Activated CD4-positive, CD25-positive, alpha-beta regulatory T cell (primary cell): ENCODE results near the gene TVP23C.

Experiments
- DNase-seq, 4 experiments: peaks; one replicate each; lab custom pipeline; 2025; lab: John Stamatoyannopoulos, UW

The TVP23C gene

GRCh38 chr17:15496735-15497670 is 66.3 kb downstream of the TVP23C start:
- DNase-seq: no peak

GRCh38 chr17:15494821-15495220 is 68.5 kb downstream of the TVP23C start:
- DNase-seq: no peak

GRCh38 chr17:15493693-15494035 is 69.6 kb downstream of the TVP23C start:
- no peak for DNase-seq

GRCh38 chr17:15492791-15493692 is 70.2 kb downstream of the TVP23C start:
- DNase-seq: no peak

- no peak for DNase-seq
These were observed 71.1 kb downstream of the TVP23C start for GRCh38 chr17:15492186-15492585.

GRCh38 chr17:15490634-15491261 is 72.5 kb downstream of the TVP23C start:
- no peak for DNase-seq

GRCh38 chr17:15488557-15488956 is 74.7 kb downstream of the TVP23C start:
- no peak for DNase-seq

GRCh38 chr17:15485045-15485444 is 78.2 kb downstream of the TVP23C start:
- no peak for DNase-seq

GRCh38 chr17:15483431-15483830 is 79.9 kb downstream of the TVP23C start:
- DNase-seq: no peak

GRCh38 chr17:15482476-15482875 is 80.8 kb downstream of the TVP23C start:
- DNase-seq: no peak

- DNase-seq: no peak
These were observed 81.8 kb downstream of the TVP23C start for GRCh38 chr17:15481481-15481880.

GRCh38 chr17:15480204-15480603 is 83.1 kb downstream of the TVP23C start:
- DNase-seq: no peak

GRCh38 chr17:15479703-15480102 is 83.6 kb downstream of the TVP23C start:
- no peak for DNase-seq

GRCh38 chr17:15478845-15479244 is 84.4 kb downstream of the TVP23C start:
- no peak for DNase-seq

GRCh38 chr17:15475631-15476354 is 87.5 kb downstream of the TVP23C start:
- DNase-seq: no peak

GRCh38 chr17:15472891-15473290 is 90.4 kb downstream of the TVP23C start:
- DNase-seq: no peak

- DNase-seq: no peak
These were observed 92.7 kb downstream of the TVP23C start for GRCh38 chr17:15470536-15470935.

- DNase-seq: no peak
These were observed 94.0 kb downstream of the TVP23C start for GRCh38 chr17:15469260-15469659.

- no peak for DNase-seq
These were observed 95.2 kb downstream of the TVP23C start for GRCh38 chr17:15468126-15468525.

- no peak for DNase-seq
These were observed 95.7 kb downstream of the TVP23C start, which contains the start of gene CDRT4 for GRCh38 chr17:15467592-15467991. TSS of gene CDRT4 (minus strand) at chr17:15467621. CDS start at chr17:15440238, 27,383 bp downstream.

GRCh38 chr17:15466131-15466530 is 97.2 kb downstream of the TVP23C start:
- DNase-seq: no peak
